Testis (tissue), 2 donors: ENCODE data around the gene ATP6AP2.

Experiments used
- CTCF ChIP-seq, 3 experiments: fragments of 450-650 bp in 2 of 3; fragments of 200-600 bp in 1 of 3; sonication (generic) in 1 of 3; IDR thresholded peaks; one replicate each; pipeline ENCODE4 v1.5.1; 2016 to 2019; ENCODE audit warnings: antibody characterized with exemption in 3 of 3, mild to moderate bottlenecking in 2 of 3, moderate library complexity in 1 of 3
- POLR2A ChIP-seq: fragments of 450-650 bp; IDR thresholded peaks from one replicate; pipeline ENCODE4 v1.6.1; 2017; ENCODE audit warnings: antibody characterized with exemption, mild to moderate bottlenecking, moderate library complexity

DNA sequence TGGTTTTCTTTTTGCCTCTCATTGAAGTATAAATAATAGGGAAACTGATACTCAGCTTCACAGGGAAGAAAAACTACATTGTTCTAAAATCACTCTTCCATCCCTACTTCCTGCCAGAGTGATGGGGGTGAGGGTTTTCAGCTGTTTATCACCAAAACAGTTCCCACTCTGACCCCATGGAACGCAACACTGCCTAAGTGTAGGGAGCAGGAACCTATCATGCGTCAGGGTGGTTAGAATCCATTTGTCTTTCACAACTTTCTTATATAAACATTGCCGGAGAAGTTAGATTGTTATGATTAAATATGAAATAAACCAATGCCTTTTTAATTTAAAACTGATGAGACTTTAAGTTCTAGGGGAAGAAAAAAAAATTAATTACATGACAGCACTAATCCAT lies 26.6 kb downstream of the ATP6AP2 start:
- TF ChIP-seq CTCF (IDR thresholded peaks at IDR 0.05) (no peak), POLR2A (no peak)
